Neural progenitor cell (in vitro differentiated cells): Measurements from ENCODE around the gene KIF18B. TPM values are rescaled to one million over a fixed set of nuclear protein-coding genes. Genes with fewer than 3 reads are reported as not detected.

Source experiments
- DNase-seq: peaks from one replicate; pipeline ENCODE4 v3.0.0-alpha.2; 2016; ENCODE audit warnings: low spot score
- H2AFZ ChIP-seq: fragments of 200-600 bp; sonication (generic); replicated peaks from 2 replicates; pipeline ENCODE4 v1.6.1; 2016; ENCODE audit warnings: antibody characterized with exemption
- H3F3A ChIP-seq: fragments of 200-600 bp; sonication (generic); 2 replicates; pipeline ENCODE4 v1.6.1; 2016; ENCODE audit warnings: antibody characterized with exemption, low read depth
- H3K27ac ChIP-seq: fragments of 200-600 bp; sonication (generic); 2 replicates; pipeline ENCODE4 v1.5.1; 2016; ENCODE audit warnings: mild to moderate bottlenecking
- H3K27me3 ChIP-seq: fragments of 200-600 bp; sonication (generic); 2 replicates; pipeline ENCODE4 v1.6.1; 2016; ENCODE audit warnings: mild to moderate bottlenecking, moderate library complexity
- H3K36me3 ChIP-seq: fragments of 200-600 bp; sonication (generic); 2 replicates; pipeline ENCODE4 v1.5.1; 2016
- H3K4me1 ChIP-seq: fragments of 200-600 bp; sonication (generic); 2 replicates; pipeline ENCODE4 v1.6.1; 2016; ENCODE audit warnings: mixed run types
- H3K4me2 ChIP-seq: fragments of 200-600 bp; sonication (generic); 2 replicates; pipeline ENCODE4 v1.6.1; 2016
- H3K4me3 ChIP-seq: fragments of 200-600 bp; sonication (generic); 2 replicates; pipeline ENCODE4 v1.5.1; 2016
- H3K79me2 ChIP-seq: fragments of 200-600 bp; sonication (generic); 2 replicates; pipeline ENCODE4 v1.6.1; 2016; ENCODE audit warnings: low read depth
- H3K9ac ChIP-seq: fragments of 200-600 bp; sonication (generic); 2 replicates; pipeline ENCODE4 v1.6.1; 2016
- H3K9me3 ChIP-seq: fragments of 200-600 bp; sonication (generic); 2 replicates; pipeline ENCODE4 v1.5.1; 2016; ENCODE audit warnings: low read depth
- H4K20me1 ChIP-seq: fragments of 200-600 bp; sonication (generic); 2 replicates; pipeline ENCODE4 v1.6.1; 2016; ENCODE audit warnings: low read depth
- H3K27ac Mint-ChIP-seq: 3 replicates; pipeline ENCODE4 v1.8.0; 2021; ENCODE audit warnings: mixed read lengths
- H3K27me3 Mint-ChIP-seq: 2 replicates; pipeline ENCODE4 v1.8.0; 2022; ENCODE audit warnings: low read depth, mild to moderate bottlenecking, inconsistent platforms, moderate library complexity, mixed read lengths; ENCODE audit not compliant: insufficient read depth
- H3K36me3 Mint-ChIP-seq: 3 replicates; pipeline ENCODE4 v1.8.0; 2021; ENCODE audit warnings: mixed read lengths
- H3K4me1 Mint-ChIP-seq: 3 replicates; pipeline ENCODE4 v1.8.0; 2021; ENCODE audit warnings: mixed read lengths
- H3K4me3 Mint-ChIP-seq: 3 replicates; pipeline ENCODE4 v1.8.0; 2021; ENCODE audit warnings: mild to moderate bottlenecking, moderate library complexity, mixed read lengths
- H3K9me3 Mint-ChIP-seq: 3 replicates; pipeline ENCODE4 v1.8.0; 2020; ENCODE audit warnings: mixed read lengths
- EZH2 ChIP-seq: fragments of 200-600 bp; sonication (generic); IDR thresholded peaks from 2 replicates; pipeline ENCODE4 v1.6.1; 2017; ENCODE audit warnings: antibody characterized with exemption, mild to moderate bottlenecking, moderate library complexity
- EZH2phosphoT487 ChIP-seq: fragments of 200-600 bp; sonication (generic); IDR thresholded peaks from 2 replicates; pipeline ENCODE4 v1.6.1; 2017; ENCODE audit warnings: antibody characterized with exemption
- total RNA-seq: library from RNA; depleted of rRNA; stranded (reverse); fragments of >200 nt; gene quantifications from 2 replicates; pipeline ENCODE4 v1.2.3, GENCODE V29; 2015; ENCODE audit warnings: low replicate concordance
- TF ChIP-seq, protein P1 (sequence below): fragments of 200-600 bp; sonication (generic); IDR thresholded peaks from 2 replicates; pipeline ENCODE4 v1.5.1; 2017; ENCODE audit warnings: antibody characterized with exemption, mild to moderate bottlenecking

Gene KIF18B
- total RNA-seq: 15.1 and 46.0 TPM in 2 replicates

DNA sequence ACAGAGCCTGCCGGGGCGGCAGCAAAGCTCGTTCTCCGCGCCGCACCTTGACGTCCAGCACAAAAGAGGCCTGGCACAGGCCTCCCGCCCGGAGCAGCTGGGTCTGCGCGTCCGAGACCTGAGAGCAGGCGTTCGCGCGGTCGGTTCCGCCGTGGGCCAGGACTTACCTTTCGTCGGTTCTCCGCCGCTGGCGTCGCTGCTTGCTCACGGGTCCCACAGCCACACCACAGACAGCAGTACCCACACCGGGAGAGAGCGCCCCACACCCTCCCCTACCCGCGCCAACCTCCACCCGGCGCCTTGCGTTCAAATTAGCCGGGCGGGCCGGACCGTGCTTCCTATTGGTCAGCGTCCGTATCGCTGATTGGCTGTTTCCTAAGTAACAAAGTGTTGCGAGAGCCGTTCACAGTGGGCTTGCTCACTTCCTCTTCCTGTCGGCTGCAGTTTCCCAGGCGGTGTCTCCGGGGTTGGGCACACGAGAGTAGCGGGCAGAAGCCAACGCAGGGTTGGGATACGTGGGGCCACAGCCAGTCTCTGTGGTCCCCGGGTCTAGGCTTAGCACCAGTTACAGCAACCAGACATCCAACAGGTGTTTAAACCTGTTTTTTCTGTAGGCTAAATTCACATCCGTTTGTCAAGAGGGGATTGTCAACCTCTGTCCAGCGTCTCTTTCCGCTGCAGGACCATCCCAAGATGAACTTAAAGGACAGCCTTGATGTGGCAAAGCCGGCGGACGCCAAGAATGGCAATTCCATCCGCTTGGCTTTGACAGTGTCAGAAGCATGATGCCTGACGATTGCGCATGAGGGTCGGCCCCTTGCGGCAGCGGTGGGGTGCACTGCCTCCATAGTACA lies at the start of gene KIF18B:
Gene KIF18B, minus strand, starts transcription at position 313 of the 854 bp plus-strand sequence. CDS start 11,429 bp downstream, outside the sequence.
- H2AFZ ChIP-seq: peak within 1 kb of the TSS; percentile 32
- H3K79me2 ChIP-seq: peaks cover 48% of the 10 kb centered on the region
- H3K27me3 ChIP-seq: no peaks in the 10 kb centered on the region
- H4K20me1 ChIP-seq: peaks cover 32% of the 10 kb centered on the region
- H3K9ac ChIP-seq: peak within 1 kb of the TSS; percentile 51
- peaks cover 11% of the 10 kb centered on the region for H3K4me1 ChIP-seq
- peak within 1 kb of the TSS; percentile 98 for H3K27ac Mint-ChIP-seq
- H3K9me3 Mint-ChIP-seq: no peaks in the 10 kb centered on the region
- TF ChIP-seq EZH2phosphoT487: peak; percentile 0
- TF ChIP-seq EZH2: no peak
- H3K4me2 ChIP-seq: peak within 1 kb of the TSS; percentile 73
- peak within 1 kb of the TSS; percentile 95 for H3K4me3 ChIP-seq
- H3K4me1 Mint-ChIP-seq: peaks cover 14% of the 10 kb centered on the region
- DNase-seq: peak; percentile 96
- H3K36me3 ChIP-seq: peaks cover 22% of the 10 kb centered on the region
- no peak within 1 kb of the TSS for H3K27ac ChIP-seq
- H3K36me3 Mint-ChIP-seq: peaks cover 22% of the 10 kb centered on the region
- peaks cover 18% of the 10 kb centered on the region for H3K27me3 Mint-ChIP-seq
- peaks cover 16% of the 10 kb centered on the region for H3F3A ChIP-seq
- peak within 1 kb of the TSS; percentile 96 for H3K4me3 Mint-ChIP-seq
- H3K9me3 ChIP-seq: no peaks in the 10 kb centered on the region

DNA sequence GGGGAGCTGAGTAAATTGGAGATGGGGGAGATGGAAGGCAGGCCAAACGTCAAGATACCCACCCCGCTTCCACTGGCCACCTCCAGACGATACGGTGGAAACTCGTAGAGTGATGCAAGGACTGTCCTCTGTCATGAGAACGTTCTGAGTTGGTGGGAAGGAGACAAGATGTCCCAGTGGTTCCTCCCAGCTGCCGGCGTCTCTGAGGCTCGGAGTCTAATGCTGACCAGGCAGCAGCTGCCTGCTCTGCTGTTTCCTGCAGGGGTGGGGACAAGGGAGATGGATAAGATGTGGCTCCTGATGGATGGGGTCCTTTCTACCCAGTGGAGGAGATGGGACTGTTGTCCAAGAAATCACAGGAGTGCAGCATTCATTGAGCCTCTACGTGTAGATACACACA lies 48.7 kb upstream of the KIF18B start:
- H3K4me3 ChIP-seq: no peak overlapping the region
- DNase-seq: no peak
- H3K4me1 ChIP-seq: peaks cover 13% of the 10 kb centered on the region
- H3K27ac ChIP-seq: no peak overlapping the region
- no peak for TF ChIP-seq EZH2
- TF ChIP-seq, protein P1, sequence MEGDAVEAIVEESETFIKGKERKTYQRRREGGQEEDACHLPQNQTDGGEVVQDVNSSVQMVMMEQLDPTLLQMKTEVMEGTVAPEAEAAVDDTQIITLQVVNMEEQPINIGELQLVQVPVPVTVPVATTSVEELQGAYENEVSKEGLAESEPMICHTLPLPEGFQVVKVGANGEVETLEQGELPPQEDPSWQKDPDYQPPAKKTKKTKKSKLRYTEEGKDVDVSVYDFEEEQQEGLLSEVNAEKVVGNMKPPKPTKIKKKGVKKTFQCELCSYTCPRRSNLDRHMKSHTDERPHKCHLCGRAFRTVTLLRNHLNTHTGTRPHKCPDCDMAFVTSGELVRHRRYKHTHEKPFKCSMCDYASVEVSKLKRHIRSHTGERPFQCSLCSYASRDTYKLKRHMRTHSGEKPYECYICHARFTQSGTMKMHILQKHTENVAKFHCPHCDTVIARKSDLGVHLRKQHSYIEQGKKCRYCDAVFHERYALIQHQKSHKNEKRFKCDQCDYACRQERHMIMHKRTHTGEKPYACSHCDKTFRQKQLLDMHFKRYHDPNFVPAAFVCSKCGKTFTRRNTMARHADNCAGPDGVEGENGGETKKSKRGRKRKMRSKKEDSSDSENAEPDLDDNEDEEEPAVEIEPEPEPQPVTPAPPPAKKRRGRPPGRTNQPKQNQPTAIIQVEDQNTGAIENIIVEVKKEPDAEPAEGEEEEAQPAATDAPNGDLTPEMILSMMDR: no peak
- no peak for TF ChIP-seq EZH2phosphoT487
- H3K36me3 ChIP-seq: peaks cover 6% of the 10 kb centered on the region
- H3K27me3 ChIP-seq: peaks cover 5% of the 10 kb centered on the region
- H3K9ac ChIP-seq: no peak overlapping the region
- peaks cover 2% of the 10 kb centered on the region for H3K4me1 Mint-ChIP-seq
- H3F3A ChIP-seq: peaks cover 5% of the 10 kb centered on the region
- peaks cover 10% of the 10 kb centered on the region for H3K9me3 ChIP-seq
- H4K20me1 ChIP-seq: no peaks in the 10 kb centered on the region
- H3K36me3 Mint-ChIP-seq: no peaks in the 10 kb centered on the region
- H3K9me3 Mint-ChIP-seq: peaks cover 8% of the 10 kb centered on the region
- no peaks in the 10 kb centered on the region for H3K79me2 ChIP-seq
- peaks cover 10% of the 10 kb centered on the region for H3K27me3 Mint-ChIP-seq
- peak overlapping the region; percentile 18 for H3K4me3 Mint-ChIP-seq
- no peak overlapping the region for H3K4me2 ChIP-seq
- no peak overlapping the region for H3K27ac Mint-ChIP-seq
- H2AFZ ChIP-seq: no peak overlapping the region

DNA sequence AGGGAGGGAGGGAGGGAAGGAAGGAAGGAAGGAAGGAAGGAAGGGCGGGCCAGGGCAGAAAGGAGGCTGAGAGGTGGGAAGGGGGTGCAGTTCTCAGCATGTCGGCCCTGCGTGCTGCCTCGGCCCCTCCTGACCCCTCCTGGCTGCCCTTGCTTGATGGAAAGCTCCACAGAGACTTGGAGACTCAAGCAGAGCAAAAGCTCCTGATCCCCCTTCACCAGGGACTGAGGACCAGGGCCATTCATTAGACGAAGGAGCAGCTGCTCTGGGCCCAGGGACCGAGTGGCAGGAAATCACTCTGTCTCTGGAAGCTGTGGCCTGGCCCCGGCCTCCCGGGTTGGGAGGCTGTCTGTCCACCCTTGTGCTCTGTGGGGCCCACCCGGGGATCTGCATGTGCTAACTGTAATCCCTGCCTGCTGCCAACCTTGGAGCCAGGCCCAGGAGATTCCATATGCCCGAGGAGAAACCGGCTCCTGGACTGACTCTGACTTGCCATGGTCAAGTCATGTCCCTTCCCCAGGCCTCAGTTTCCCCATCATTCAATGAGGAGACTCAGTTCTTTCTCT lies 47.9 kb upstream of the KIF18B start:
- Mint-ChIP-seq H3K4me3 (no peak overlapping the region), H3K9me3 (peaks cover 6% of the 10 kb centered on the region), H3K27ac (no peak overlapping the region), H3K27me3 (peaks cover 13% of the 10 kb centered on the region), H3K36me3 (no peaks in the 10 kb centered on the region), H3K4me1 (peaks cover 2% of the 10 kb centered on the region)
- no peak overlapping the region for H2AFZ ChIP-seq
- TF ChIP-seq EZH2: no peak
- TF ChIP-seq EZH2phosphoT487: no peak
- TF ChIP-seq, protein P1: no peak
- H3K4me3 ChIP-seq: no peak overlapping the region
- H3K36me3 ChIP-seq: peaks cover 6% of the 10 kb centered on the region
- DNase-seq: no peak
- peaks cover 5% of the 10 kb centered on the region for H3K27me3 ChIP-seq
- no peak overlapping the region for H3K27ac ChIP-seq
- H3F3A ChIP-seq: peaks cover 5% of the 10 kb centered on the region
- no peaks in the 10 kb centered on the region for H3K79me2 ChIP-seq
- no peaks in the 10 kb centered on the region for H4K20me1 ChIP-seq
- H3K4me1 ChIP-seq: peaks cover 13% of the 10 kb centered on the region
- peaks cover 10% of the 10 kb centered on the region for H3K9me3 ChIP-seq
- no peak overlapping the region for H3K9ac ChIP-seq
- no peak overlapping the region for H3K4me2 ChIP-seq
